ENCODE data around the gene ARL3.
"Not testable (repeated sequence)": the region's sequence is repeated elsewhere in the genome, so short reads cannot be mapped to it uniquely, and the experiment has no call there.

The ARL3 gene, protein sequence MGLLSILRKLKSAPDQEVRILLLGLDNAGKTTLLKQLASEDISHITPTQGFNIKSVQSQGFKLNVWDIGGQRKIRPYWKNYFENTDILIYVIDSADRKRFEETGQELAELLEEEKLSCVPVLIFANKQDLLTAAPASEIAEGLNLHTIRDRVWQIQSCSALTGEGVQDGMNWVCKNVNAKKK

DNA sequence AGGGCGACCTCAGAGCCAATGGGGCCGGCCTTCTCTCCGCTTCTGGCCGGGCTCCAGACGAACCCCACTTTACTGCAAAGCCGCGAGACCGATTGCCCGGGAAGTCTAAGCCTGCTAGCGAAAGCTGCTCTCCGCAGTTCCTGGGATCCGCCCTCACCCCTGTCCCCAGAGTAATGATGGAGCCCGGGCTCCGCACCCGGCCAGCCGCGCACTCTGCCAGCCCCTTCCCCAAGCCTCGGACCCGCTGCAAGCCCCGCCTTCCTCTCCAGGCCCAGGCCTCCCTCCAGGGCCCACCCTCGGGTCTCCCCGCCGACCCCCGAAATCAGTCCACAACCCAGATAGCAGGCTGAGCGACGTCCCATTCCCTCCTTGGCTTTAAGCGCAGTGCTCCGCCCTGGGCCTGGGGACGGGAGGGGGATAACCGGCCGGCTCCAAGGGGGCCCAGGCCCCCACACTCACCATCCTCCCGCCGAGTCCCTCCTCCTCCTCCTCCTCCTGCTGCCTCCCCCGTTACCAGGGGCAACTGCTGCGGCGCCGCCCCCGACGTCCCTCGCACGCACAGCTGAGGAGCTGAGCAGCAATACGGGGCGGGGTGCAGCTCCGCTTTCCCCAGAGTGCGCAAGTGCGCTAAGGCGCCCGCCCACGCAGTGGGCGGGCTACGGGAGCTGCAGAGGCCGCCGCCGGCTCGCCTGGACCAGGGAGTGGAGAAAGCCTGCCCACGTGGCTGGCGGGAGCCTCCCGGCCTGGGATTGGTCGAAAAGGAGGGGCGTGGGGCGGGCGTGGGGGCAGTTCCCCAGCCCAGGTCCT lies at the start of gene ARL3:
Gene ARL3, minus strand, starts transcription at position 584 of the 807 bp plus-strand sequence. Its CDS starts 122 bp downstream, at position 462.
- FAIRE-seq, result peak; percentile 86

DNA sequence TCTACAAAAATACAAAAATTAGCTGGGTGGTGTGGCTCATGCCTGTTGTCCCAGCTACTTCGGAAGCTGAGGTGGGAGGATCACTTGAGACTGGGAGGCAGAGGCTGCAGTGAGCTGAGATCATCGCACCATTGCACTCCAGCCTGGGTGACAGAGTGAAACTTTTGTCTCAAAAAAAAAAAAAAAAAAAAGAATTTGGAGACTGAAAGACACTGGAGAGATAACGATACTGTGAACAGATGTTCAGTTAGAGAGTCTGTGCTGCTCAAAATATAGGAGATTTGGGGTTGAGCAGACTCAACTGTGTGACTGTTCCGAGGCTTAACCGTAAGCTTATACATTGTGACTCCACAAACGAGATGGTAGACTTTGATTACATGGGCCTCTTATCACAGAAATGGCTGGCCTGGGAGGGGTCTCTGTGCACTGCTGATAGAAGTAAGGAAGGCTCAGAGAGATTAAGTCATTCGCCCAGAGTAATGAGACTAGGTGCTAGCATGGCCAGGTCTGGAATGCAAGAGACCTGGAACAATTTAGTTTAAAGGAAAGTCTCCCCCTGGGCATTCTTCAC lies 48.9 kb upstream of the ARL3 start:
- FAIRE-seq, result no peak

DNA sequence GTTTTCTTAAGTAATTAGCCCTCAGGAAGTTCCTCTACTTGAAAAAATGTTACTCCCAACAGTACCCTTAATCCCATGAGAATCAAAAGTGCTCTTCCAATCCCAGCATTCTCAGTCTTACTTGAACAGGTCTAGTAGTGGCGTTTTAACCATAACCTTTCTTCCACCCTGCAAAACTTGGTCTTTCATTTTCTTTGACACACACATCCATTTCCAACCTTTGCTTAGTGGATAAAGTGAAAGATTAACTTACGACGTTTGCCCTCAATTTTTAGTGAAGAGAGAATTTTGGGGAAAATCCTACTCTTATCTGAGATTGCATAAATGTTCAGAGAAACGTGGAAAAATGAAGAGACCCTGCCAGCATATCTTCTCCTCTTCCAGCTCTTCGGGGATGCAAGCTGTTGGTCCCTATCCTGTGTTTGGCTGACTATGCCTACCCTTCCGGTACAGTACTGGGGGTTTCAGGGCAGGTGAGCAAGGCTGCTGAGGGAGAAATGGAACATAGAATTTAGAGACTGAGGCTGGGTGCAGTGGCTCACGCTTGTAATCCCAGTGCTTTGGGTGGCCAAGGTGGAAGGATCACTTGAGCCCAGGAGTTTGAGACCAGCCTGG lies 48.3 kb upstream of the ARL3 start:
- no peak for FAIRE-seq

DNA sequence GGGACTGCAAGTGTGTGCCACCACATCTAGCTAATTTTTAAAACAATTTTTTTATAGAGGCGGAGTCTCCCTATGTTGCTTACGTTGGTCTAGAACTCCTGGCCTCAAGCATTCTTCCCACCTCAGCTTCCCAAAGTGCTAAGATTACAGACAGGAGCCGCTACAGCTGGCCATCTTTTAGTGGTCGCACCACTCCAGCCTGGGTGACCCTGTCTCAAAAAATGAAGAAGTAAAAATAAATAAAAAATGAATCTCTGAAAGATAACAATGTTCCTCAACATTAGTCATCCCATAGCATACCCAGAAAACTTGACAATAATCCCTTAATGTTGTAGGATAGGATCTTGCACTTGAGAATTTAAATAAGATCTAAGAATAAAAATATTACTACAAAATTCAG lies 47.8 kb upstream of the ARL3 start:
- FAIRE-seq, result no peak

DNA sequence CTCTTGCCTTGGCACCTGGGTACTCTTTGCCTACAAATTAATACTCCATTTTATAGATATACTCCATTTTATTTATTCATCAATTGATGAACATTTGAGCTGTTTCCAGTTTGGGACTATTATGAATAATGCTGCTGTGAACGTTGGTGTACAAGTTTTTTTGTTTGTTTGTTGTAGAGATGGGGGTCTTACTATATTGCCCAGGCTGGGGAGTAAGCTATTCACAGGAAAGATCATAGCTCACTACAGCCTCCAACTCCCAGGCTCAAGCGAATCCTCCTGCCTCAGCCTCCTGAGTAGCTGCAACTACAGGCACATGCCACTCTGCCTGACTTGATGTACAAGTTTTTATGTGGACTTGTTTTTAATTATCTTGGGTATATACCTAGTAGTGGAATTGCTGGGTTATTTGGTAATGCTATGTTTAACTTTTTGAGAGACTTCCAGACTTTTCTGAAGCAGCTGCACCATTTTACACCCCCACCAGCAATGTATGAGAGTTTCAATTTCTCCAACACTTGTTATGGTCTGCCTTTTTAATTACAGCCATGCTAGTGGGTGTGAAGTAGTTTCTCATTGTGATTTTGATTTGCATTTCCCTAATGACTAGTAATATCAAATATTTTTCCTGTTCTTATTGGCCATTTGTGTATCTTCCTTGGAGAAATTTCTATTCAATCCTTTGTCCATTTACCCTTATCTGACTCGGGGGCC lies 45.5 kb upstream of the ARL3 start:
- FAIRE-seq, result no peak

DNA sequence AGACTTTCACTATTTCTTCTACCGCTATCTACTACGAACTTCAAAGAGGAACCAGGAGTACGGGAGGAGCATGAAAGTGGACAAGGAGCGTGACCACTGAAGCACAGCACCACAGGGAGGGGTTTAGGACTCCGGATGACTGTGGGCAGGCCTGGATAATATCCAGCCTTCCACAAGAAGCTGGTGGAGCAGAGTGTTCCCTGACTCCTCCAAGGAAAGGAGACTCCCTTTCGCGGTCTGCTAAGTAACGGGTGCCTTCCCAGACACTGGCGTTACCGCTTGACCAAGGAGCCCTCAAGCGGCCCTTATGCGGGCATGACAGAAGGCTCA lies 44.7 kb upstream of the ARL3 start:
- not testable (repeated sequence) for FAIRE-seq

DNA sequence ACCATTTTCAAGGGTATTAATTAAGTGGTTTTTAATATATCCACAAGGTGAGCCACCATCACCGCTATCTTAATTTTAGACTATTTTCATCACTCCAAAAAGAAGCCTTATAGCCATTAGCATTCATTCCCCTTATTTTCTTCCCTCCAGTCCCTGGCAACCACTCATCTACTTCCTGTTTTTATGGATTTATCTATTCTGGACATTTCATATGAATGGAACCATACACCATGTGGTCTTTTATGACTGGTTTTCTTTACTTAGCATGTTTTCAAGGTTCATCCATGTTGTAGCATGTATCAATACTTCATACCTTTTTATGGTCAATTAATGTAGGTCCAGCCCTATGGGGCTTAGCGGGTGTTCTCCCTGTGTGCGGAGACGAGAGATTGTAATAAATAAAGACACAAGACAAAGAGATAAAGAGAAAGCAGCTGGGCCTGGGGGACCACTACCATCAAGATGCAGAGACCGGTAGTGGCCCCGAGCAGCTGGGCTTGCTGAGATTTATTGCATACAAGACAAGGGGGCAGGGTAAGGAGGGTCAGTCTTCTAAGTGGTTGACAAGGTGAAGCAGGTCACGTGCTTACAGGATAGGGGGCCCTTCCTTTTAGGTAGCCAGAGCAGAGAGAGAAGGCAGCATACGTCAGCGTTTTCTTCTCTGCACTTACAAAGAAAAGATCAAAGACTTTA lies 44.2 kb upstream of the ARL3 start:
- no peak for FAIRE-seq

DNA sequence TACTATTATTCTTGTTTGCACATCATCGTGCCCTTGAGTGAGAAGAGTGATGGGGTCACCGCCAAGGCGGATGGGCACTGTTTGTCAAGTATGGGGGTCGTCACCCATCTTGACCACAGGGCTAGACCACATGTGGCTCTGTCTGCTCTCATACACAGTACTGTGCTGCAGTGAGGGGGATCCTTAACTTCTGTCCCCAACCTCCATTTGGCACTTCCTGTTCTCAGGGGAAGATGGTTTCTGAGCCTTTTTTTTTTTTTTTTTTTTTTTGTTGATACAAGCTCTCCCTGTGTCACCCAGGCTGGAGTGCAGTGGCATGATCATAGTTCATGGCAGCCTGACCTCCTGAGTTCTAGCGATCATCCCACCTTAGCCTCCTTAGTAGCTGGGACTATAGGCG lies 43.1 kb upstream of the ARL3 start:
- FAIRE-seq, result no peak

DNA sequence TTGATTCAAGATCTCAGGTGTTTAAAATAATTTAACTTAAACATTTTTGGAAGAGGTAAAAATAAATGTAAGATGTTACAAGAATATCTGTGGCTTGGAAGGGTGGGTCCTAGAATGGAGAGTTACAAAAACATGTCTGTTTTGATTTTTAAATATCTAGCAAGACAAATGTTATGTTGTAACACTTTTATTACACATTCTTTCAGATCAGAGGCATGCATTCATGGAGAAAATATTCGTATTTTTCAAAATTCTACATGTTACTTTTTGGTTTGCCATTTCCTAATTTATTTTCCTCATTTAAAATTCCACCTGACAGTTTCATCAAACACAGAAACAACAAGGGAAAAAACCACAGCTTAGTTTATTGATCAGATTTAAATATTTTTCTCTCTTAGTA lies 39.5 kb upstream of the ARL3 start:
- FAIRE-seq, result no peak

DNA sequence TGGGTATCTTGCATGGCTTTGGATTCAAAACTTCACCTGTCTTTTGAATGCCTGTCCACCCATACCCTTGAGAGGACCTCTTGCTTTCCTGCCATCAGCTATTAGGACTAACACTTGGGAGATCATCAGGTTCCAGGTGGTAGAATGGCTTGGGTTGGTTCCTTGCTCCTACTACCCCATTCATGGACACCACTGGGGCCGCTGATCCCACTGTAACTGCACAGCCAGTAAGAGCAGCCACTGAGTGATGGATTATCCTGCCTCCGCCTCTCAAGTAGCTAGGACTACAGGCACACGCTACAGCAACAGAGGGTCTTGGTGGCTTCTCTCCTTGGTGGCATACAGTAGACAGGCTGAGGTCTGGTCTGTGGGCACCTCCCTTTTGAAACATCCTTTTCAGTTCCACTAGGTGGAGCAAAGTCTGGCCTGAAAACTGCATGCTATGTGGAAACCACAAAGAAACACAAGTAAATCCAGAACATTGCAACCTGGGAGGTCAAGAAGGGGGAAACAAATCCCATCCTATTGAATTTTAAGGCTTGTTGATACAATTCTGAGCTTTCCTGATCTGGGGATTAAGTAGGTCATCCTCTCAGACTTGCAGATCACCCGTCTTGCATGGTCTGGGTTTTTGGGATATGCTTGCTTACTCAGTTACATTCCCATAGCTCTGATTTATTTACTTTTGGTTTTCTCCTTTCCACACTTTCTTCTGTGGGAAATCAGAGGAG lies 38.9 kb upstream of the ARL3 start:
- FAIRE-seq, result no peak

DNA sequence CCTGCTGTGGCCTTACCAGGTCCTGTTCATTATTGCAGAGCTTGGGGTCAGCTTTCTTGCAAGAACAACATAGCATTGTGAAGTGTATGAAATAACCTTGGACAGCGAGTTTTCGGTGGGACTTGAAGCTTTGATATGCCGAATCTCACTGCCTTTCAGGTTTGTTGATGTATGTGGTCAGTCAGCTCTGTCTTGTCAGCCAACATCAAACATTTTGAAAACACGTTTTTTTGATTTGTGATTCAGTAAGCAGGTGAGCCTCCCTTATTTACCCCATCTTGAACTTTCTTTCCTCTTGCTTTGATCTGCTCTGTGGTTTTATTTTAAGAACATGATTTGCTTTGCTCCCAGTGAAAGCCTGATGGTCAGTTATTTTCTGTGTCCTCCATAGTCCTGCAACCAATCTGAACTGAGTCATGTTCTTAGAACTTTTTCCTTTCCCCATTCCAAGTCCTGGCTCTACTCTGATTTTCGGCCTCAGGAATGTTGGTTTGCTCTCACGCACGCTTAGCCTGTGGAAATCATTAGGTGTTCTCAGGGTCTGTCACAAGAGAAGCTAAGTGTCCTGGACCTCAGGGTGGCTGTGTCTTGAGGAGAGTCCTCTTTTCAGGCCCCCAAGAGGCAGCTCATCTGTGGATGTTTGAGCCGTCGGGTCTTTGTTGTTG lies 38.2 kb upstream of the ARL3 start:
- FAIRE-seq, result no peak

DNA sequence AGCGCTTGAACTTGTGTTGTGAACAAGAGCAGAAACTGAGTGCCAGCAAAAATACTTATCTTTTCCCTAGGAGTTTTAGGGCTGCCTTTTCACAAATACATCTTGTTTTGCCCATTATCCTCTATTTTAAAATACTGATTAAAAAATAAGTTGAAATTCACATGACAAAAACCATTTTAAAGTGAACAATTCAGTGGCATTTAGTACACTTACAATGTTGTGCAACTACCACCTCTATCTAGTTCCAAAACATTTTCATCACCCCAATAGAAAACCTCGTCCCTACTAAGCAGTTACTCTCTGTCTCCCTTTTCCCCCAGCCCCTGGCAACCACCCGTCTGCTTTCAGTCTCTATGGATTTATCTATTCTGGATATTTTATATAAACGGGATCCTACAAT lies 31.0 kb upstream of the ARL3 start:
- FAIRE-seq, result no peak

DNA sequence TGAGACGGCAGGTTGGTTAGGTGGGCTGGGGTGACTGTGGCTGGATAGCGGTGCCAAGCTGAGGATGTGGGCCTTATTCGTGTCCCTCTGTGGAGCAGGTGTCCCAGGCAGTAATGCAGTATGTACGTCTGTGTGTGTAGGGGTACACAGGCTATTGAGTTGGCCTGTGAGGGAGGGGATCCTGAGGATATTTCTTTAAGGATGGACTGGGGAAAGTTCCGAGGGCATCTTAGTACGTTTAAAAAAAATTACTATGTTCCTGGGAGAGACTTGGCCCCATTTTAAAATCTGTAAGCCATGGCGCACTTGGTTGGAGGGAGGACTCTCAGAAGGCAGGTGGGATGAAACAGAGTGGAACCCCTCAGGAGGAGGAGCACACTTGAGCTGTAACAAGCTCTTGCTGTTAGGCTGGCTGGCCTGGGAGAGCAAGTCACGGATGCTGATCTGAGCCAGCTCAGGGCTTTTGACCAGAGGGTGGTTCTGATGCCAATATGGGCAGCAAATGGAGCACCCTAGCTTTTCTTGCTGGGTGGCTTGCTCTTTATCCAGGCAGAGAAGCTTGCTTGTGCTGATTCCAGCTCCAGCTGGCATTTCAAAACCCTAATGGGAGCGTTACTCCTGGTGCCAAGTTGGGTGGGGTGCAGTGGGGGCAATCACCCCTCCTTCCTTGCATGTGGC lies 30.3 kb upstream of the ARL3 start:
- no peak for FAIRE-seq

DNA sequence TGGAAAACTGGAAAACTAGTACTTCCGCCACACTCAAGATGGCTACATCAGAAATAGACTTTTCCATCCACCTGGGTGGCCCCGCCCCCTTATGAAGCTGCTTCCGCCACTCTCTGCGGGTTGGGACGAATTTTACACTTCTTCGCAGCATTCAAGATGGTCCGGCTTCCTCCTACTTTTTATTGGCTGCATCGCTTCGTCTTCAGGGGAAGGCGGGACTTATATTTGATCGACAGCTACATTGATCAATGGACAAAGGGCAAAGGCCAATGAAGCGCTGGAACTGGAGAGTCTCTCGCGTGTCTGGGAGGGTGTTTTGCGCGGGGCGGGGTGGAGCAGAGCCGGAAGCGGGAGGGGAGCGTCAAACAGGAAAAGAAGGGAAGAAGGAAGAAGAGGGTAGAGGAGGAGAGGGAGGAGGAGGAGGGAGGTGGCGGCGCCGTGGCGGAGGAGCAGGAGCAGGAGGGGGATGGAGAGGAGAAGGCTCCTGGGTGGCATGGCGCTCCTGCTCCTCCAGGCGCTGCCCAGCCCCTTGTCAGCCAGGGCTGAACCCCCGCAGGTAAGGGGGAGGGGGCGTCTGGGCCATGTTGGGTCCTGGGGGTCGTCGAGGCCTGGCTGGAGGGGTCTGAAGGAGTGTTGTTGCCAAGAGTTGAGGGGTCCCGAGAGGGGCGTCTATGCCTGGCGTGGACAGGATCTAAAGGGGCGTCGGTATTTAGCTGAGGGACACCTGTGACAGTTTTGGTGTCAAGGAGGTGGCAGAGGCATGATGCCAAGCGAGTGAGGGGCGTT lies 29.6 kb upstream of the ARL3 start, which contains the start of gene WBP1L:
Gene WBP1L, plus strand, starts transcription at position 361 of the 786 bp plus-strand sequence. Its CDS starts 106 bp downstream, at position 467.
- FAIRE-seq, result peak; percentile 97

DNA sequence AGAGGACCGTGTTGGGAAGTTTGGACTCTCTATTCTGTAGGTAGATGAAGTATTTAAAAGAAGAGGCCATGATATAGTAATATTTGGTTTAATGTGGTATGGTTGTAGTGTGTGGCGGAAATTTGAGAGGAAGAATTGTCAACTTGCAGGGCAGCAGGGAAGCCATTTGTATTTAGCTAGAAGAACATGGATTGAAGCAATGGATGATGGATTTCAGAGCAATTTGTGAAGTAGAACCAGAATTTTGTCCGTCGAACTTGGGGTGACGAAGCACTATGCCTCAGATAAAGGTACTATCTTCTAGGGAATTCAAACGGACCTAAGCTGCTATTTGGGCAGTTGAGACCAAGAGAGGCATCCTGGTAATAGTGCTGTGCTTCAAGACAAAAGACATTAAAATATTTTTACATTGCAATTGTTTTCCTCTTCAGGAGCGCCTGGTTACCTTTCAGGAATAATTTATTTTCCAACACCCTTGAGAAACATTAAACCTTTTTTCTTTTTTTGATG lies 28.9 kb upstream of the ARL3 start:
- FAIRE-seq, result no peak

DNA sequence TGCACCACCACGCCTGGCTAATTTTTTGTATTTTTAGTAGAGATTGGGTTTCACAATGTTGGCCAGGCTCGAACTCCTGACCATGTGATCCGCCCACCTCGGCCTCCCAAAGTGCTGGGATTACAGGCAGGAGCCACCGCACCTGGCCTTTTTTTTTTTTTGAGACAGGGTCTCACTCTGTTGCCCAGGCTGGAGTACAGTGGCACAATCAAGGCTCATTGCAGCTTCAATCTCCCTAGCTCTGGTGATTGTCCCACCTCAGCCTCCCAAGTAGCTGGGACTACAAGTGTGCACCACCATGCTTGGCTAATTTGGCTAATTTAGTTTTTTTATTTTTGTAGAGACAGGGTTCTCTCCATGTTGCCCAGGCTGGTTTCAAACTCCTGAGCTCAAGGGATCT lies 28.1 kb upstream of the ARL3 start:
- FAIRE-seq, result not testable (repeated sequence)

DNA sequence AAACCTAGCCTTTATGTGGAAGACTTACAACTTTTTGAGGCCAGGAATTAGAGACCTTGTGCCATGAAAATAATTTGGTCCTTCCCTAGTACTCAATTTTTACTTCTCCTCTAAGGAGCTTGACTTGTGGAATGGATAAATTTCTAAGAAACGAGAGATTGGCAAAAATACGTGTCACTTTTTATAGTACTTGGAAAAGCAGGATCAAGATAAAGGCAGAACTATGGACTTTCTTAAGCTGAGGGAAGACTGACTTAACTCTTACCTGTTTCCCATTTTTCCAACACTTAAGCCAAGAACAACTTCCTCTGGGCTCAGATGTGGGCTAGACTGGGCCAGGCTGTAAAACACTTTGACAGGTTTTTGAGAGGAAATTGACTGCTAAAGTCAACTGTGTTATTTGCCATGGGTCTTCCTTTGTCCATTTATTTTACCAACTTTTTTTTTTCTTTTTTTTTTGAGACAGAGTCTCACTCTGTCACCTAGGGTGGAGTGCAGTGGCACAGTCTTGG lies 27.6 kb upstream of the ARL3 start:
- no peak for FAIRE-seq

DNA sequence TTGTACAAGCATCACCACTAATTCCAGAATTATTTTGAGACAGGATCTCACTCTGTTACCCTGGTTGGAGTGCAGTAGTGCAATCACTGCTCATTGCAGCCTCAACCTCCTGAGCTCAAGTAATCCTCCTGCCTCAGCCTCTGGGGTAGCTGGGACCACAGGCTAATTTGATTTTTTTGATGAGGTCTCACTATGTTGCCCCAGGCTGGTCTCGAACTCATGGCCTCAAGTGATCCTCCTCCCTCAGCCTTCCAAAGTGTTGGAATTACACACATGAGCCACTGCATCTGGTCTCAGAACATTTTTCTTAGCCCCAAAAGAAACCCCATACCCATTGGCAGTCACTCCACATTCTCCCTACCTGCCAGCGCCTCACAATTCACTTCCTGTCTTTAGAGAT lies 26.0 kb upstream of the ARL3 start:
- no peak for FAIRE-seq

DNA sequence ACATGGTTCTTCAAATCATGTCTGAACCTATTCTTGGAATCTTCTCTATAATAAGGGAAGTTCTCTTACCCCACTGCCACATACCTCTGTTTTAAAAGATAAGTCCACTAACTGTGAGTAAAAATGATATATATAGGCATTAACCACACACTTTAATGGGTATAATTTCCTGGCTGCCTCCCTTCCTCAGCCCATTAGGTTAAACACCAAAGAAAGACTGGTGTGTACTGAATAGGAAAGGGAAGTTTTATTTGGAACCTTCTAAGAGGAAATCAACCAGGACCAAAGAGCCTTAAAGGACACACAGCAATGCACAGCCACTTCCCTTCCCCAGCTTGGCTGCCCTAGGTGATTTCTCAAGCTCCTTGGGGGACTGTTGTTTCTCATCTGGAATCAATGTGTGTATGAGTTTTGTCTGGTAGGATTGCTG lies 24.5 kb upstream of the ARL3 start:
- FAIRE-seq, result no peak
